Endothelial cell of umbilical vein (primary cell): Measurements from ENCODE around the gene C3orf22. TPM values are rescaled to one million over a fixed set of nuclear protein-coding genes. Genes with fewer than 3 reads are reported as not detected.

ENCODE experiments used
- BruUV-seq: library from RNA; stranded (reverse); fragments of 400-500 nt; replicated peaks from 2 replicates; lab custom pipeline; 2021; lab: Mats Ljungman, UMichigan
- CTCF ChIA-PET: fragments of 300-600, 350-600 bp; sonication (Branson Sonifier 250); formaldehyde crosslinking; loops from one replicate; lab custom pipeline; 2021; ENCODE audit warnings: antibody characterized with exemption, inconsistent platforms; lab: Charles Lee
- POLR2A ChIA-PET: fragments of 300-600, 350-600 bp; sonication (Branson Sonifier 250); formaldehyde crosslinking; loops from one replicate; lab custom pipeline; 2021; ENCODE audit warnings: antibody characterized with exemption, inconsistent platforms; lab: Charles Lee
- DNase-seq: peaks from one replicate; pipeline ENCODE4 v3.0.0-alpha.2; 2011; ENCODE audit warnings: low read depth, low spot score
- FAIRE-seq: peaks from 2 replicates; lab custom pipeline; 2011; peaks lifted over from hg19 to GRCh38; lab: Jason Lieb, UNC
- H2AFZ ChIP-seq: 2 replicates; pipeline ENCODE4 v1.6.0; 2012; ENCODE audit warnings: low read depth, low read length, control low read depth, inconsistent platforms
- H3K27ac ChIP-seq: 2 replicates; pipeline ENCODE4 v1.5.1; 2011; ENCODE audit warnings: low read depth, mild to moderate bottlenecking, control low read depth, low read length, moderate library complexity; ENCODE audit not compliant: insufficient read depth
- H3K27me3 ChIP-seq, 2 experiments: 2 replicates each; pipeline versions ENCODE4 v1.6.0 to v1.6.1; 2011; ENCODE audit warnings: low read length in 2 of 2, mixed read lengths in 1 of 2; ENCODE audit not compliant: control insufficient read depth in 2 of 2, insufficient read depth in 2 of 2
- H3K36me3 ChIP-seq, 2 experiments: 2 replicates in 1 of 2; 3 replicates in 1 of 2; pipeline ENCODE4 v1.5.1; 2011; ENCODE audit warnings: low read length in 2 of 2, mild to moderate bottlenecking in 1 of 2, moderate library complexity in 1 of 2; ENCODE audit not compliant: control insufficient read depth in 2 of 2, insufficient read depth in 2 of 2; ENCODE audit errors: extremely low read depth in 1 of 2
- H3K4me1 ChIP-seq: 3 replicates; pipeline ENCODE4 v1.5.1; 2011; ENCODE audit warnings: mild to moderate bottlenecking, low read length; ENCODE audit not compliant: control insufficient read depth, insufficient read depth; ENCODE audit errors: extremely low read depth
- H3K4me2 ChIP-seq: 2 replicates; pipeline ENCODE4 v1.6.1; 2011; ENCODE audit warnings: low read length, control low read depth, mixed read lengths; ENCODE audit not compliant: insufficient read depth
- H3K4me3 ChIP-seq, 3 experiments: fragments of 200-600 bp in 1 of 3; sonication (generic), shearing (Covaris generic) in 1 of 3; replicated peaks in 1 of 3; 2 replicates each; pipeline ENCODE4 v1.5.1; 2011 to 2016; ENCODE audit warnings: control low read depth in 3 of 3, low read length in 3 of 3, mild to moderate bottlenecking in 2 of 3, inconsistent platforms in 1 of 3, low read depth in 1 of 3, moderate library complexity in 1 of 3; ENCODE audit not compliant: insufficient read depth in 1 of 3
- H3K79me2 ChIP-seq: 2 replicates; pipeline ENCODE4 v1.6.0; 2012; ENCODE audit warnings: low read length, inconsistent platforms; ENCODE audit not compliant: control insufficient read depth, insufficient read depth
- H3K9ac ChIP-seq: replicated peaks from 2 replicates; pipeline ENCODE3; 2011; ENCODE audit warnings: low read length, control low read depth; ENCODE audit not compliant: insufficient read depth; ENCODE audit errors: extremely low read depth
- H3K9me1 ChIP-seq: replicated peaks from 3 replicates; pipeline ENCODE4 v1.6.0; 2011; ENCODE audit warnings: mild to moderate bottlenecking, low read length; ENCODE audit not compliant: control insufficient read depth, insufficient read depth; ENCODE audit errors: extremely low read depth
- H3K9me3 ChIP-seq: replicated peaks from 2 replicates; pipeline ENCODE4 v1.5.1; 2012; ENCODE audit warnings: low read length, inconsistent platforms; ENCODE audit not compliant: control insufficient read depth, insufficient read depth
- H4K20me1 ChIP-seq: replicated peaks from 2 replicates; pipeline ENCODE3; 2011; ENCODE audit warnings: mild to moderate bottlenecking, low read length; ENCODE audit not compliant: control insufficient read depth, insufficient read depth; ENCODE audit errors: extremely low read depth
- EZH2 ChIP-seq: IDR thresholded peaks from 2 replicates; pipeline ENCODE4 v1.6.1; 2012; ENCODE audit warnings: borderline replicate concordance, low read depth, mild to moderate bottlenecking, moderate library complexity, low read length, inconsistent platforms; ENCODE audit not compliant: severe bottlenecking
- FOS ChIP-seq: IDR thresholded peaks from 2 replicates; pipeline ENCODE4 v1.6.1; 2011; ENCODE audit warnings: mild to moderate bottlenecking, low read length, moderate library complexity, borderline replicate concordance; ENCODE audit not compliant: insufficient read depth
- GATA2 ChIP-seq: IDR thresholded peaks from 2 replicates; pipeline ENCODE4 v1.7.0; 2011; ENCODE audit warnings: low read depth, mild to moderate bottlenecking, moderate library complexity, mixed read lengths, low read length; ENCODE audit not compliant: insufficient read length, insufficient read depth
- JUN ChIP-seq: IDR thresholded peaks from 2 replicates; pipeline ENCODE4 v1.6.1; 2011; ENCODE audit warnings: borderline replicate concordance, low read depth; ENCODE audit not compliant: insufficient read length, insufficient read depth
- MYC ChIP-seq: IDR thresholded peaks from one replicate; pipeline ENCODE4 v1.6.1; 2011; ENCODE audit warnings: mild to moderate bottlenecking, low read depth, low read length
- POLR2A ChIP-seq: IDR thresholded peaks from 2 replicates; pipeline ENCODE4 v1.6.1; 2012; ENCODE audit warnings: low read depth, mild to moderate bottlenecking, control low read depth, low read length
- POLR2AphosphoS5 ChIP-seq: IDR thresholded peaks from 2 replicates; pipeline ENCODE4 v1.6.1; 2012; ENCODE audit warnings: low read depth, mild to moderate bottlenecking, control low read depth, low read length, moderate library complexity; ENCODE audit not compliant: insufficient read depth
- dilution Hi-C: fragments of 300-500 bp; cut with MboI; formaldehyde crosslinking; loops from one replicate; pipeline ENCODE4 v1.15.0; 2019; ENCODE audit warnings: low sequenced_read_pairs; ENCODE audit not compliant: extremely low pct_ligation_motif_present
- intact Hi-C: fragments of 100-400 bp; cut with micrococcal nuclease; formaldehyde crosslinking; loops from one replicate; pipeline ENCODE4 v1.10.0; 2022
- polyA plus RNA-seq, 4 experiments: library from polyadenylated mRNA; depleted of rRNA in 3 of 4; stranded (reverse) in 3 of 4; unstranded in 1 of 4; fragments of >200 nt; gene quantifications; 2 replicates each; pipeline versions ENCODE4 v1.2.1 to v1.2.3, GENCODE V29; 2011 to 2012; ENCODE audit warnings: missing spikeins in 1 of 4
- total RNA-seq: library from RNA; stranded (reverse); gene quantifications from 2 replicates; pipeline ENCODE4 v1.2.3, GENCODE V29; 2021
- TF ChIP-seq, protein P1 (sequence below), 2 donors: IDR thresholded peaks; 1 replicate in 1 of 2; 2 replicates in 1 of 2; pipeline ENCODE4 v1.5.1; 2011; ENCODE audit warnings: low read length in 2 of 2, mild to moderate bottlenecking in 2 of 2, moderate library complexity in 2 of 2, control low read depth in 1 of 2, inconsistent platforms in 1 of 2, low read depth in 1 of 2; ENCODE audit not compliant: insufficient read depth in 1 of 2; ENCODE audit errors: extremely low read depth in 1 of 2
- TF ChIP-seq, protein P2 (sequence below): IDR thresholded peaks from 2 replicates; pipeline ENCODE4 v1.6.1; 2011; ENCODE audit not compliant: insufficient read depth, insufficient read length

Gene C3orf22
- total and polyA plus RNA-seq, 2 donors (not counting 3 experiments of a cell fraction or from before 2014, with no cell fraction given): not detected

DNA sequence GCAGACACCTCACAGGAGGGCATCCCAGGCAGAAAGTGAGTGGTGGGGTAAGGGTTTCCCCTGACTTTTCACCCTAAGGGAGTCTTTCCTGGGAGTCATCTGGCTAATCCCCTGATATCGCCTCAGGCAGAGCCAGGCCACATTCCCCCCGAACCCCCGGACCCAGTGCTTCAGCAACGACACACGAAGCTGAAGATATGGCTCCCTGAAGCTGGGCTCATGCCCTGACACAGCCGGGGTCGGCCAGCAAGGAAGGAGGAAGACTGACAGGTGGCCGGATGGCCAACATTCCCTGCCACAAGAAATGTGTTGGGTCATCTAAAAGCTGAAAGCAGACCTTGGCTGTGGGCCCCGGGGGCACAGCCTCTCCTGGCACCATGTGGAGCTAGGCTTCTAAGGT, 20.4 kb downstream of the C3orf22 start:
- CTCF ChIA-PET: interaction anchor here (0.8 to 1.2 kb wide), 2 partner anchors 12 to 16 kb away, joined by 3 read pairs; no protein-coding TSS in a partner anchor

More for the DNA sequence above, 20.4 kb downstream of the C3orf22 start:
- no peak overlapping the region for H3K9ac ChIP-seq
- FAIRE-seq: no peak
- H2AFZ ChIP-seq: no peak overlapping the region
- BruUV-seq: no TSS peak
- POLR2A ChIA-PET: no interaction called here
- H3K4me2 ChIP-seq: no peak overlapping the region
- no peaks in the 10 kb centered on the region for H3K36me3 ChIP-seq
- dilution Hi-C loops (no loop called here), intact Hi-C loops (no loop called here)
- peaks cover 0 to 4% of the 10 kb centered on the region in 2 experiments for H3K27me3 ChIP-seq
- TF ChIP-seq GATA2: no peak
- TF ChIP-seq, protein P1, sequence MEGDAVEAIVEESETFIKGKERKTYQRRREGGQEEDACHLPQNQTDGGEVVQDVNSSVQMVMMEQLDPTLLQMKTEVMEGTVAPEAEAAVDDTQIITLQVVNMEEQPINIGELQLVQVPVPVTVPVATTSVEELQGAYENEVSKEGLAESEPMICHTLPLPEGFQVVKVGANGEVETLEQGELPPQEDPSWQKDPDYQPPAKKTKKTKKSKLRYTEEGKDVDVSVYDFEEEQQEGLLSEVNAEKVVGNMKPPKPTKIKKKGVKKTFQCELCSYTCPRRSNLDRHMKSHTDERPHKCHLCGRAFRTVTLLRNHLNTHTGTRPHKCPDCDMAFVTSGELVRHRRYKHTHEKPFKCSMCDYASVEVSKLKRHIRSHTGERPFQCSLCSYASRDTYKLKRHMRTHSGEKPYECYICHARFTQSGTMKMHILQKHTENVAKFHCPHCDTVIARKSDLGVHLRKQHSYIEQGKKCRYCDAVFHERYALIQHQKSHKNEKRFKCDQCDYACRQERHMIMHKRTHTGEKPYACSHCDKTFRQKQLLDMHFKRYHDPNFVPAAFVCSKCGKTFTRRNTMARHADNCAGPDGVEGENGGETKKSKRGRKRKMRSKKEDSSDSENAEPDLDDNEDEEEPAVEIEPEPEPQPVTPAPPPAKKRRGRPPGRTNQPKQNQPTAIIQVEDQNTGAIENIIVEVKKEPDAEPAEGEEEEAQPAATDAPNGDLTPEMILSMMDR (IDR thresholded peaks at IDR 0.05; ENCODE audit: extremely low read depth in 1 of 2, insufficient read depth in 1 of 2, low read depth in 1 of 2, low read length in 2 of 2): no peak
- TF ChIP-seq, protein P2, sequence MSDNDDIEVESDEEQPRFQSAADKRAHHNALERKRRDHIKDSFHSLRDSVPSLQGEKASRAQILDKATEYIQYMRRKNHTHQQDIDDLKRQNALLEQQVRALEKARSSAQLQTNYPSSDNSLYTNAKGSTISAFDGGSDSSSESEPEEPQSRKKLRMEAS: no peak
- no peak for TF ChIP-seq EZH2
- TF ChIP-seq MYC: no peak
- TF ChIP-seq JUN: no peak
- no peak for TF ChIP-seq POLR2A
- TF ChIP-seq FOS: no peak
- no peak for TF ChIP-seq POLR2AphosphoS5
- H3K9me1 ChIP-seq: no peaks in the 10 kb centered on the region
- H4K20me1 ChIP-seq: no peaks in the 10 kb centered on the region
- no peaks in the 10 kb centered on the region for H3K79me2 ChIP-seq
- H3K27ac ChIP-seq: no peak overlapping the region
- DNase-seq: no peak
- H3K4me1 ChIP-seq: peaks cover 3% of the 10 kb centered on the region
- H3K4me3 ChIP-seq: no peak overlapping the region
- H3K9me3 ChIP-seq: no peaks in the 10 kb centered on the region
